KBM-7 (cell line): ENCODE results near the gene PXMP2.
A peak's percentile ranks its signal among the peaks of the same experiment; 100 is the strongest.
"Not testable (repeated sequence)": the region's sequence is repeated elsewhere in the genome, so short reads cannot be mapped to it uniquely, and the experiment has no call there.

ENCODE experiments used
- DNase-seq: peaks from one replicate; pipeline ENCODE4 v3.0.0-alpha.2; 2015
- in situ Hi-C: fragments of 300-500 bp; cut with MboI; formaldehyde crosslinking; loops from 2 replicates; pipeline ENCODE4 v1.14.3; 2020; ENCODE audit warnings: low sequenced_read_pairs, low pct_unique_long_range_greater_than_20kb, mixed read lengths

PXMP2 gene

GRCh38 chr12:132685400-132685799, 2.0 kb upstream of the PXMP2 start:
- DNase-seq = no peak
- in situ Hi-C loops = no loop called here

GRCh38 chr12:132686825-132687210, 569 bp upstream of the PXMP2 start:
- DNase-seq = no peak
- in situ Hi-C loops = no loop called here

GRCh38 chr12:132689227-132689626, 1.8 kb downstream of the PXMP2 start:
- no peak for DNase-seq
- in situ Hi-C loops = no loop called here

- in situ Hi-C loops = no loop called here
- no peak for DNase-seq
These were observed 2.7 kb downstream of the PXMP2 start for GRCh38 chr12:132690112-132690511.

- in situ Hi-C loops, DNase-seq: not testable (repeated sequence)
These were observed 4.6 kb downstream of the PXMP2 start for GRCh38 chr12:132692030-132692429.

GRCh38 chr12:132694888-132695287, 7.5 kb downstream of the PXMP2 start:
- DNase-seq, in situ Hi-C loops: not testable (repeated sequence)

- no peak for DNase-seq
- in situ Hi-C loops = no loop called here
These were observed 8.0 kb downstream of the PXMP2 start for GRCh38 chr12:132695431-132695830.

- in situ Hi-C loops = no loop called here
These were observed 11.0 kb downstream of the PXMP2 start for GRCh38 chr12:132698341-132698740.

GRCh38 chr12:132700212-132700822, 12.9 kb downstream of the PXMP2 start:
- in situ Hi-C loops = no loop called here
- no peak for DNase-seq

More at GRCh38 chr12:132698341-132698740, 11.0 kb downstream of the PXMP2 start:
- no peak for DNase-seq

GRCh38 chr12:132702640-132703039, 15.3 kb downstream of the PXMP2 start:
- in situ Hi-C loops = no loop called here
- no peak for DNase-seq

GRCh38 chr12:132703641-132704040, 16.3 kb downstream of the PXMP2 start:
- in situ Hi-C loops = no loop called here
- no peak for DNase-seq

- no peak for DNase-seq
- in situ Hi-C loops = no loop called here
These were observed 19.9 kb downstream of the PXMP2 start for GRCh38 chr12:132707241-132707640.

GRCh38 chr12:132708150-132708549, 20.8 kb downstream of the PXMP2 start:
- in situ Hi-C loops = no loop called here
- DNase-seq = no peak

- in situ Hi-C loops = no loop called here
These were observed 22.6 kb downstream of the PXMP2 start for GRCh38 chr12:132710043-132710404.

GRCh38 chr12:132710405-132711079, 23.2 kb downstream of the PXMP2 start, which contains the start of gene PGAM5:
Gene PGAM5 (plus strand): TSS chr12:132710842. CDS start chr12:132710877, 35 bp downstream.
- DNase-seq = peak; percentile 84
- in situ Hi-C loops = no loop called here

More at GRCh38 chr12:132710043-132710404, 22.6 kb downstream of the PXMP2 start:
- DNase-seq = no peak

- in situ Hi-C loops = no loop called here
- peak; percentile 32 for DNase-seq
These were observed 23.9 kb downstream of the PXMP2 start for GRCh38 chr12:132711080-132711843.

GRCh38 chr12:132713123-132713522, 25.7 kb downstream of the PXMP2 start:
- DNase-seq = no peak
- in situ Hi-C loops = no loop called here

GRCh38 chr12:132715874-132716273, 28.5 kb downstream of the PXMP2 start:
- in situ Hi-C loops = no loop called here
- no peak for DNase-seq

- in situ Hi-C loops = no loop called here
- no peak for DNase-seq
These were observed 29.0 kb downstream of the PXMP2 start for GRCh38 chr12:132716356-132716755.

GRCh38 chr12:132717011-132717410, 29.6 kb downstream of the PXMP2 start:
- DNase-seq = no peak
- in situ Hi-C loops = no loop called here
